Nephron progenitor cell (in vitro differentiated cells): Measurements from ENCODE around the gene HOOK2.
"Not testable (repeated sequence)": the region's sequence is repeated elsewhere in the genome, so short reads cannot be mapped to it uniquely, and the experiment has no call there.

Experiments
- DNase-seq: peaks from one replicate; pipeline ENCODE4 v3.0.0; 2021
- H3K27ac Mint-ChIP-seq: 2 replicates; pipeline ENCODE4 v1.8.0; 2021; ENCODE audit warnings: mild to moderate bottlenecking, moderate library complexity, mixed read lengths
- H3K27me3 Mint-ChIP-seq: 2 replicates; pipeline ENCODE4 v1.8.0; 2021; ENCODE audit warnings: mild to moderate bottlenecking, low read depth, mixed read lengths; ENCODE audit not compliant: poor library complexity
- H3K36me3 Mint-ChIP-seq: 2 replicates; pipeline ENCODE4 v1.8.0; 2021; ENCODE audit warnings: low read depth, mixed read lengths
- H3K4me1 Mint-ChIP-seq: 2 replicates; pipeline ENCODE4 v1.8.0; 2021; ENCODE audit warnings: mixed read lengths
- H3K4me3 Mint-ChIP-seq: 2 replicates; pipeline ENCODE4 v1.8.0; 2021; ENCODE audit warnings: mild to moderate bottlenecking, moderate library complexity, mixed read lengths
- H3K9me3 Mint-ChIP-seq: 2 replicates; pipeline ENCODE4 v1.8.0; 2021; ENCODE audit warnings: mild to moderate bottlenecking, moderate library complexity, mixed read lengths
- TF ChIP-seq, protein P1 (sequence below): fragments of 200-600 bp; sonication (generic); IDR thresholded peaks from 2 replicates; pipeline ENCODE4 v1.5.0; 2021; ENCODE audit warnings: antibody characterized with exemption

The HOOK2 gene

DNA sequence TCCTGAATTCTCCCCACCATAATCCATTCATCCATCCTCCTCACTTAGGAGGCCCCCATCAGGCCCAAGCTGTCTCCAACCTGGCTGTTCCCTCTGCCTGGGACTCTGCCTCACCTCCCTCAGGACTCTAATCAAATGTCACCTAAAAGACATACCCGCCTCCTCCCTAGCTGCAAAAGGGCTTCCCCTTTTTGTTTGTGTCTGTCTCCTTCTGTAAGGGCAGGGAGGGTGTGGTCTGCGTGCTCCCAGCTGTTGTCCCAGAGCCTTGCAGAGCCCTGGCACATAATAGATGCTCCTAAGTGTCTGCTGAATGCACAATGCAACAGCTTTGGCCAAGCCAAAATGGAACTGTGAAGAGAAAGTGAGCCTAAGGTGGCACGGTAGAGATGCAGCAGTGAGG is 45.3 kb downstream of the HOOK2 start:
- DNase-seq = no peak
- H3K36me3 Mint-ChIP-seq = peaks cover 18% of the 10 kb centered on the region
- no peaks in the 10 kb centered on the region for H3K9me3 Mint-ChIP-seq
- peaks cover 41% of the 10 kb centered on the region for H3K4me1 Mint-ChIP-seq
- peaks cover 8% of the 10 kb centered on the region for H3K27me3 Mint-ChIP-seq
- no peak overlapping the region for H3K4me3 Mint-ChIP-seq
- H3K27ac Mint-ChIP-seq = peak overlapping the region; percentile 97
- TF ChIP-seq, protein P1, sequence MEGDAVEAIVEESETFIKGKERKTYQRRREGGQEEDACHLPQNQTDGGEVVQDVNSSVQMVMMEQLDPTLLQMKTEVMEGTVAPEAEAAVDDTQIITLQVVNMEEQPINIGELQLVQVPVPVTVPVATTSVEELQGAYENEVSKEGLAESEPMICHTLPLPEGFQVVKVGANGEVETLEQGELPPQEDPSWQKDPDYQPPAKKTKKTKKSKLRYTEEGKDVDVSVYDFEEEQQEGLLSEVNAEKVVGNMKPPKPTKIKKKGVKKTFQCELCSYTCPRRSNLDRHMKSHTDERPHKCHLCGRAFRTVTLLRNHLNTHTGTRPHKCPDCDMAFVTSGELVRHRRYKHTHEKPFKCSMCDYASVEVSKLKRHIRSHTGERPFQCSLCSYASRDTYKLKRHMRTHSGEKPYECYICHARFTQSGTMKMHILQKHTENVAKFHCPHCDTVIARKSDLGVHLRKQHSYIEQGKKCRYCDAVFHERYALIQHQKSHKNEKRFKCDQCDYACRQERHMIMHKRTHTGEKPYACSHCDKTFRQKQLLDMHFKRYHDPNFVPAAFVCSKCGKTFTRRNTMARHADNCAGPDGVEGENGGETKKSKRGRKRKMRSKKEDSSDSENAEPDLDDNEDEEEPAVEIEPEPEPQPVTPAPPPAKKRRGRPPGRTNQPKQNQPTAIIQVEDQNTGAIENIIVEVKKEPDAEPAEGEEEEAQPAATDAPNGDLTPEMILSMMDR = no peak

DNA sequence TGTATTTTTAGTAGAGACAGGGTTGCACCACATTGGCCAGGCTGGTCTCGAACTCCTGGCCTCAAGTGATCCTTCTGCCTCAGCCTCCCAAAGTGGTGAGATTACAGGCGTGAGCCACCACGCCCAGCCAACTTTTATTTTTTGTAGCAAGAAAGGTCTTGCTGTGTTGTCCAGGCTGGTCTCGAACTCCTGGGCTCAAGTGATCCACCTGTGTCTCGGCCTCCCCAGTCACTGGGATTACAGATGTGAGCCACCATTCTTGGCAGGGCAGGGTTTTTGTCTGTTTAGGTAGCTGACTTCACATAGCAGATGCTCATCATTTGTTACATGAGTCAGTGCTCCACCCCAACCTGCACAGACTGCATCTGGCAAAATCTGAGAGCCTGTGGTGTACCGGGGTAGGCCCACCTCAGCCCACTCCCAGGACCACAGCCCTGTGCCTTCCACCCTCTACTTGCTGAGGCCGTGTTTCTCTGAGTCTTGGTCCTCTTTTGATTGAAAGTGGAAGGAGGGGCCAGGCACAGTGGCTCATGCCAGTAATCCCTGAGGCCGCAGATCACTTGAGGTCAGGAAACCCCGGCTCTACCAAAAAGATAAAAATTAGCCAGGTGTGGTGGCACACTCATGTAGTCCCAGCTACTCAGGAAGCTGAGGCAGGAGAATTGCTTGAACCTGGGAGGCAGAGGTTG is 47.5 kb downstream of the HOOK2 start:
- Mint-ChIP-seq H3K4me3 (no peak overlapping the region), H3K4me1 (peaks cover 40% of the 10 kb centered on the region), H3K36me3 (peaks cover 18% of the 10 kb centered on the region), H3K27me3 (peaks cover 8% of the 10 kb centered on the region), H3K9me3 (no peaks in the 10 kb centered on the region), H3K27ac (peak overlapping the region; percentile 22)
- TF ChIP-seq, protein P1 = no peak
- DNase-seq = no peak

DNA sequence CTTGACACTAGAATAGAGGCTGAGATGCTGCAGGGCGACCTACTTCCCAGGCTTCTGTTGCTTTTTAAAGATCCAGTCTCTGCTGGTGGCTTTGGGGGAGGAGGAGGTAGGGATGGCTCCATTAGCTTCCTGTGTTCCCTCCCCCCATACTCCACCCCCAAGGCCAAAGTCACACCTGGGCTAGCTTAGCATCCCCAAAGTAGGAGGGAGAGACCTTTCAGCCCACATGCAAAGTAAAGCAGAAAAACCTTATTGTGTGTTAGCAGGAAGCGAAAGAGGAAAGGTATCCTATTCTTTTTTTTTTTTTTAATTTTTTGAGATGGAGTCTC is 48.4 kb downstream of the HOOK2 start:
- DNase-seq = no peak
- Mint-ChIP-seq H3K4me1 (peaks cover 32% of the 10 kb centered on the region), H3K36me3 (peaks cover 13% of the 10 kb centered on the region), H3K4me3 (no peak overlapping the region), H3K9me3 (no peaks in the 10 kb centered on the region), H3K27ac (no peak overlapping the region), H3K27me3 (peaks cover 3% of the 10 kb centered on the region)
- TF ChIP-seq, protein P1 = no peak

DNA sequence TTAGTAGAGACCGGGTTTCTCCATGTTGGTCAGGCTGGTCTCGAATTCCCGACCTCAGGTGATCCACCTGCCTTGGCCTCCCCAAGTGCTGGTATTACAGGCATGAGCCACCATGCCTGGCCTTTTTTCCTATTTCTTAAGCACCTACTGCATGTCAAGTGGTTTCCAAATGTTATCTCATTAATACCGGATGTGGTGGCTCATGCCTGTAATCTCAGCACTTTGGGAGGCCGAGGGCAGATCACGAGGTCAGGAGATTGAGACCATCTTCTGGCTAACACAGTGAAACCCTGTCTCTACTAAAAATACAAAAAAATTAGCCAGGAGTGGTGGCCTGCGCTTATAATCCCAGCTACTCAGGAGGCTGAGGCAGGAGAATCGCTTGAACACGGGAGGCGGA is 49.7 kb downstream of the HOOK2 start:
- H3K4me3 Mint-ChIP-seq, H3K27me3 Mint-ChIP-seq, H3K9me3 Mint-ChIP-seq, DNase-seq, H3K27ac Mint-ChIP-seq: not testable (repeated sequence)
- Mint-ChIP-seq H3K36me3 (peaks cover 17% of the 10 kb centered on the region), H3K4me1 (peaks cover 42% of the 10 kb centered on the region)

DNA sequence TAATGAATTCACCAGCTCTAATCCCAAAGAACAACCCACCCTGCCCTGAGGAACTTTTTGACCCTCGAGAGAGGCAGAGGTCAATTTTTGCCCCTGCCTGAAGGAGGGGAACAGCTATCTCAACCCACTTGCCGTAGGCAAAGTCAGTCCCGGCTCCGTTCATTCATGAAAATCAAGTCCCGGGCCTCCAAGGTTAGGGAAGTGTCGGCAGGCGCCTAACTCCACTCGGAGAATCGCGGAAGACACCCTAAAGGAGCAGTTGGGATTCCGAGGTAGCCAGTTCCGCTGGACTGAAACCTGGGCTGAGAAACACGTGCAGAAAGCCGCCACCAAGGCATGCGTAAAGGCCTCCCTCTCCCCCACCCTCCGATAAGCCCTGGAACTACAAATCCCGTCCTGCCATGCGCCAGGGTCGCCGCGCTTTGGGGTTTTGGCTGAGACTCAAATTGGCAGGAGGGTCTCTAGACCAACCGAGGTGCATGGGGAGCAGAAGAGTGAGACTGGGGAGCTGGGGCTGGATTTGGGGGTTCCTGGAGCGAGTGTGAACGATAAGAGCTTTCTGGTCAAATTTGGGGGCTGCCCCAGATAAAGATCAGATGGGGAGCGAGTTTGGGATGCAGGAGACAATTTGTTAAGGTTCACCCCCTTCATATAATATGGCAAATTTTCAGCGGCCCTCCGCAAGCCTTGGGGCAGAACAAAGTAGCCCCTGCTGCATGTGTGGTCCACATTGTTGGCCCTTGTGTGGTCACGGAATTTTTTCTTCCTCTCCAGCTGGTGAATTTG is 51.5 kb downstream of the HOOK2 start, which contains the start of gene TNPO2:
TSS of gene TNPO2 (minus strand) at position 292 of the 786 bp plus-strand sequence. CDS start 2,955 bp downstream, outside the sequence.
- Mint-ChIP-seq H3K4me3 (peak within 1 kb of the TSS; percentile 92), H3K9me3 (no peaks in the 10 kb centered on the region), H3K27ac (peak within 1 kb of the TSS; percentile 96), H3K36me3 (peaks cover 13% of the 10 kb centered on the region), H3K4me1 (peaks cover 40% of the 10 kb centered on the region), H3K27me3 (no peaks in the 10 kb centered on the region)
- DNase-seq = peak; percentile 79
- TF ChIP-seq, protein P1 = no peak

DNA sequence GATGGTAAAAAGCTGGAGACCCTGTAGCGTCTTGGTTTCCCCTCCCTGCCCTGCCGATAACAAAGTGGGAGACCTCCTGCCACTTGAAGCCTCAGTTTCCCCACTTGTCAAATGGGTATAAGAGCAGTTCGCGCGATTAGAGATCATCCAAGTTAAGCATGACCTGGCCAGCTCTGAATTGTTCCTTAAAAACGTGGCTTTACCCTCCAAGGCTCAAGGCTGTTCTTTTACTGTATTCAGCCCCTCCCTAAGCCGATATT is 52.0 kb downstream of the HOOK2 start:
- peak overlapping the region; percentile 92 for H3K4me3 Mint-ChIP-seq
- no peaks in the 10 kb centered on the region for H3K27me3 Mint-ChIP-seq
- TF ChIP-seq, protein P1 = no peak
- peak overlapping the region; percentile 96 for H3K27ac Mint-ChIP-seq
- H3K9me3 Mint-ChIP-seq = no peaks in the 10 kb centered on the region
- DNase-seq = no peak
- H3K36me3 Mint-ChIP-seq = peaks cover 18% of the 10 kb centered on the region
- H3K4me1 Mint-ChIP-seq = peaks cover 41% of the 10 kb centered on the region
